GM12873 (cell line): ENCODE results near the gene PDLIM1.
A peak's percentile ranks its signal among the peaks of the same experiment; 100 is the strongest.

Source experiments
- TF ChIP-seq, protein P1 (sequence below): IDR thresholded peaks from 2 replicates; pipeline ENCODE4 v1.5.1; 2012; ENCODE audit warnings: low read depth, mild to moderate bottlenecking, moderate library complexity, low read length, control low read depth; ENCODE audit not compliant: insufficient read depth; ENCODE audit errors: missing control alignments

The PDLIM1 gene

DNA sequence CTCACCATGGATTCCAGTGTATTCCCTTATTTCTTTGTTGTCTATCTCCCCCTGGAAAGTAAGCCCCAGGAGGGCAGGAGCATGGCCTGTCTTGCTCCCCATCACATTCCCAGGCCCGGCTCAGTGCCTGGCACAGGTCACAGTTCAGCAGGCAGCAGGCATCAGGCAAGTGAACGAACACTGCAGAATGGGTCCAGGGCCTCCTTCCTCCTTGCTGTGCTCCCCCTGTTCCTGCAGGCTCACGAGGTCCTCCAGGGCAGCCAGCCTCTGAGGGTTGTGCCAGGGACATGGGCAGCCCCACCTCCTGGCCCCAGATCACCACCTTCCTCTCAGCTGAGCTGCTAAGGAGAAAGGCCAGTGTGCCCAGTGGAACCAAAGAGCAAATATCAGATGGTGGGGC, 41.8 kb downstream of the PDLIM1 start:
- TF ChIP-seq, protein P1, sequence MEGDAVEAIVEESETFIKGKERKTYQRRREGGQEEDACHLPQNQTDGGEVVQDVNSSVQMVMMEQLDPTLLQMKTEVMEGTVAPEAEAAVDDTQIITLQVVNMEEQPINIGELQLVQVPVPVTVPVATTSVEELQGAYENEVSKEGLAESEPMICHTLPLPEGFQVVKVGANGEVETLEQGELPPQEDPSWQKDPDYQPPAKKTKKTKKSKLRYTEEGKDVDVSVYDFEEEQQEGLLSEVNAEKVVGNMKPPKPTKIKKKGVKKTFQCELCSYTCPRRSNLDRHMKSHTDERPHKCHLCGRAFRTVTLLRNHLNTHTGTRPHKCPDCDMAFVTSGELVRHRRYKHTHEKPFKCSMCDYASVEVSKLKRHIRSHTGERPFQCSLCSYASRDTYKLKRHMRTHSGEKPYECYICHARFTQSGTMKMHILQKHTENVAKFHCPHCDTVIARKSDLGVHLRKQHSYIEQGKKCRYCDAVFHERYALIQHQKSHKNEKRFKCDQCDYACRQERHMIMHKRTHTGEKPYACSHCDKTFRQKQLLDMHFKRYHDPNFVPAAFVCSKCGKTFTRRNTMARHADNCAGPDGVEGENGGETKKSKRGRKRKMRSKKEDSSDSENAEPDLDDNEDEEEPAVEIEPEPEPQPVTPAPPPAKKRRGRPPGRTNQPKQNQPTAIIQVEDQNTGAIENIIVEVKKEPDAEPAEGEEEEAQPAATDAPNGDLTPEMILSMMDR, result no peak

DNA sequence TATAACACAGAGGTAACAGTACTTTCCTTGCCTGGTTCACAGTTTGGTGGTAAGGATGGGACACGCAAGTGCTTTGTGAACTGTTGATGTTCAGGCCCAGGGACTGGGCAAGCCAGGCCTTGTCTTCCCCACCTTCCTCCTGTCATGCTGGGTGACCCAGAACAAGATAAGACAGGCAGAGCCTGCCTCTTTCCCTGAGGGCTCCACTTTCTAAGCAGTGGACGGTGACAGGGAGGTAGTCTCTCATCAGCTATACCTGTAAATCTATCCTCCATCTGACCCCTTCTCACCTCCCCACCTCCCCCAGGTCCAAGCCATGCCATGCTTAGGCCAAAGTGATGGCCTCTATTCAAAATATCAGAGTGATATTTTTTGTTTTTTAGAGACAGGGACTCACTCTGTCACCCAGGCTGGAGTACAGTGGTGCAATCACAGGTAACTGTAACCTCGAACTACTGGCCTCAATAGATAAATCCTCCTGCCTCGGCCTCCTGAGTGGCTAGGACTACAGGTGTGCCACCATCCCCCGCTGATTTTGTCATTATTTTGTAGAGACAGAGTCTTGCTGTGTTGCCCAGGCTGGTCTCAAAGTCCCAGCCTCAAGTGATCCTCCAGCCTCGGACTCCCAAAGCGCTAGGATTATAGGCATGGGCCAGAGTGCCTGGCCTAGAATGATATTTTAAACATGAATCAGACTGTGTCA, 42.8 kb downstream of the PDLIM1 start:
- TF ChIP-seq, protein P1, result no peak

DNA sequence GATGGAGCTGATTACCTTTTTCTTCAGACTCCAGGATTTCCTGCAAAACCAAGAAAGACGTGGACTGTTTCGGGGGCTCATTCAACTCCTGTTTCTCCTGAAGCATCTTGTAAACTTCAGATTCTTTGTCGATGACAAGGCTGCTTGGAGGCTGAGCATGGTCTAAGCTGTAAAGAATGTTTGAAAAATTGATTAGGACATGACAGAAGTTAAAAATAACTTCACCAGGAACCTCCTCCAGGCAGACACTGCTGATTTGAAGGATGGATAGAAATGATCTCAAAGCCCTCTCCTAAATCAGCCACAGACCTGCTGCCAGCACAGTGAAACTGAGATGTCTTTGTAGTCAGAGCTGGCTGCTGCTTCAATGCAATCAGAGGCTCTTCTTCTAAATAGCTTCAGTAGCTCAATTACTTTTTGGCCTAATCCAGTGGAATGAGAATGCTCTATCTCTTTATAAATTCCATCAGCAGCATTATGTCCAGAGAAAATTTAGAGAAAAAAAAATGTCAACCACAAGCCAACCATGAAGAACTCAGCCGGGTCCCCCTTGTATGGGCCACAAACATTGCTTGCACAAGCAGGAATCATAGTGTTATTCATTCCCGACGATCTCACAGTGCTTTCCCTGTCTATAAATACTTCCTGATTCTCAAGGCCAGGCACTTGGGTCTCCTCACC, 43.5 kb downstream of the PDLIM1 start:
- TF ChIP-seq, protein P1, result no peak

DNA sequence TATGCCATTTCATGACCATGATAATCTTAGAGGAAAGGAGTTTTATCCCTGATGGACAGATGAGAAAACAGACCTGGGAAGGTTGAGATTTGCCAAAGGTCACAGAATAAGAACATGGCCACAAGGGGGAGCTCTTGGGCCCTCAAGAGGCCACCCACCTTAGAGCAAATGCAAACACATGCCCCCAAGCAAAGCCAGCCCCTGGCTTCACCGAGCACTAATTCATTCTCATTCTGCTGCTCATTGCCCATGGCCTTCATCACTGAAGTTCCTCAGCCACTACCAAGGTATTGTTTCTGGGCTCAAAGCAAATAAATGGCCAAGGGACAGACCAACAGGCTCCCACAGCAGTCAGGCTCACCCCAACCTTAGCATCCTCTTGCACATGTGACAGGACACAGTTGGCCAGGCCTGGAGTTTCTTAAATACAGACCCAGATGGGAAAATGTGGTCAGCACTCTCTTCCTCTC, 44.2 kb downstream of the PDLIM1 start:
- TF ChIP-seq, protein P1, result peak; percentile 83

DNA sequence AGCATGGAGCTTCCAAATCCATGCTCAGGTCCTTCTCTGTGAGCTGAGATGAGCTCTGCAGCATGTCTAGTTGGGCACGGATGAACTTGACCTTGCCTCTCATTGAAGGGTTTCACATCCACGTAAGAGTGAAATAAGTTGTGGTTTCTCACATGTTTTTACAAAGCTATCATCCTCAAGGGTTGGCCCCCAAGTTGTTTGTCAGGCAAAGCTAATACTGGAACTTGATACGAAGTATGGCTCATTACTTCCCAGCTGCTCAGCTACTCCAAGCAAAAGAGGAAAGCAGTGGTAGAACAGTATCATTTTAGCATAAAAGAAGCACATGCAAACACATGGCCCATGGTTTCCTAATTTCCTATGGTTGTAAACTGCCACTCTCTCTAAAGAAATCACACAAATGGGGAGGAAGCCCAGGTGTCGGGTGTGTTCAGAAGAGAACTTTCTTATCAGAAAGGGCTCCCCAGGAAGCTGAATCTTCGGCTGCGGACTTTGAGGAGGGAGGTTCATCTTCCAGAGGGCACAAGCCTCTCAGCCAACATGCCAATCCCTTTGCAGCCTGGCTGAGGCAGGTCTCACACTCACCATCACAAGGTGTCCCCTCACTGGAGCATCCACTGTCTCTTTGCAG, 45.3 kb downstream of the PDLIM1 start:
- TF ChIP-seq, protein P1, result no peak

DNA sequence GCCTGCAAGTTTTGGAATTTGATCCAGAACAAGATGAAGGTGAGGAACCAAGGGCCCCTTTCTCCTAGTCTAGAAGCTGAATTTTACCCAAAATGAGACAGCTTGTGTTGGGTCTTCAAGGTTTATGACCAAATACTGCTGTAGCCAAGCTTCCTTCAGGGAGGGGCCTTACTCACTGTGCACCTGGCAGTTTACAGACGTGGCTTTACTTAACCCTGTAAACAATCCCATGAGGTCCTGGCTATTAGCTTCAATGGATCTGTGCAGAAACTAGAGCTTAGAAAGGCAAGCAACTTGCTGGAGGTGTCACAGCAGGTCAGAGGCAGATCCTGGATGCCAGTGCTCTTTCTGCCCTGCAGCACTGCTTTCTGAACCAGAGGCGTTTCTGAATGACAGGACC, 46.7 kb downstream of the PDLIM1 start:
- TF ChIP-seq, protein P1, result no peak

DNA sequence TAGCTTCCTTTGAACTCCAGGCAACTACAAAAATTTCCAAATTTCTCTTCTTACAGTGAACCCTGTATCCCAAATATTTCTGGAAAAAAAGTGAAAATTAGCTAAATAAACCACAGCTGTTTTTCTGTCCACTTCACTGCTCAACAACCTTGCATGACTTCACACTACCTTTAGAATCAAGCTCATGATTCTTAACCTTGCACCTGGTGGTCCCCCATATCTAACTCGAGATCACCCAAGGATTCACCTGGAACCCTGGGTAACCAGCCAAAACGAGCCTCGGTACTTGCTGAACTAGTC, 47.5 kb downstream of the PDLIM1 start:
- TF ChIP-seq, protein P1, result no peak
